Measurements from ENCODE around the gene MXRA7.

Gene MXRA7

DNA sequence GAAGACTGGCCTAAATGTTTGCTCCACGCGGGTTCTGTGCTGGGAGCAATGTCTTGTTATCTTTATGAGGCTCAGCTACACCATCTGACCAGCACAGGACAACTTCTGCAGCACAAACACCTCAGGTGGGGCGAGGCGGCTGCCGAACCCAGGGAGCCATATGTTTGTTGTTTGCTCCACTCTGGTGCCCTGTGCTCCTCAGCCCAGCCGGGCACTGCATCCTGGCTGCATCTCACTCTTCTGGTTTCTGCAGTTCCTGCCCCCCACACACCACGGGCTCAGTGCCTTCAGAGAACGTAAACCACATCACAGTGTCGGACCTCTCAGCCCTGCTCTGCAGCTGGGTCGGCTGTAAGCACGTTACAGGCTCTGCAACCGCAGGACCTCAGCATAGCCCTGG lies 32.4 kb downstream of the MXRA7 start:
- no peak for DNase-seq
- H3K4me1 Mint-ChIP-seq = peaks cover 32% of the 10 kb centered on the region
- no peak overlapping the region for H3K27ac Mint-ChIP-seq
- TF ChIP-seq, protein P1, sequence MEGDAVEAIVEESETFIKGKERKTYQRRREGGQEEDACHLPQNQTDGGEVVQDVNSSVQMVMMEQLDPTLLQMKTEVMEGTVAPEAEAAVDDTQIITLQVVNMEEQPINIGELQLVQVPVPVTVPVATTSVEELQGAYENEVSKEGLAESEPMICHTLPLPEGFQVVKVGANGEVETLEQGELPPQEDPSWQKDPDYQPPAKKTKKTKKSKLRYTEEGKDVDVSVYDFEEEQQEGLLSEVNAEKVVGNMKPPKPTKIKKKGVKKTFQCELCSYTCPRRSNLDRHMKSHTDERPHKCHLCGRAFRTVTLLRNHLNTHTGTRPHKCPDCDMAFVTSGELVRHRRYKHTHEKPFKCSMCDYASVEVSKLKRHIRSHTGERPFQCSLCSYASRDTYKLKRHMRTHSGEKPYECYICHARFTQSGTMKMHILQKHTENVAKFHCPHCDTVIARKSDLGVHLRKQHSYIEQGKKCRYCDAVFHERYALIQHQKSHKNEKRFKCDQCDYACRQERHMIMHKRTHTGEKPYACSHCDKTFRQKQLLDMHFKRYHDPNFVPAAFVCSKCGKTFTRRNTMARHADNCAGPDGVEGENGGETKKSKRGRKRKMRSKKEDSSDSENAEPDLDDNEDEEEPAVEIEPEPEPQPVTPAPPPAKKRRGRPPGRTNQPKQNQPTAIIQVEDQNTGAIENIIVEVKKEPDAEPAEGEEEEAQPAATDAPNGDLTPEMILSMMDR (IDR thresholded peaks at IDR 0.05) = no peak
- H3K36me3 Mint-ChIP-seq (ENCODE audit: low read depth) = no peaks in the 10 kb centered on the region
- no peak overlapping the region for H3K4me3 Mint-ChIP-seq
- H3K27me3 Mint-ChIP-seq (ENCODE audit: low read depth, poor library complexity) = no peaks in the 10 kb centered on the region
- H3K9me3 Mint-ChIP-seq = no peaks in the 10 kb centered on the region

DNA sequence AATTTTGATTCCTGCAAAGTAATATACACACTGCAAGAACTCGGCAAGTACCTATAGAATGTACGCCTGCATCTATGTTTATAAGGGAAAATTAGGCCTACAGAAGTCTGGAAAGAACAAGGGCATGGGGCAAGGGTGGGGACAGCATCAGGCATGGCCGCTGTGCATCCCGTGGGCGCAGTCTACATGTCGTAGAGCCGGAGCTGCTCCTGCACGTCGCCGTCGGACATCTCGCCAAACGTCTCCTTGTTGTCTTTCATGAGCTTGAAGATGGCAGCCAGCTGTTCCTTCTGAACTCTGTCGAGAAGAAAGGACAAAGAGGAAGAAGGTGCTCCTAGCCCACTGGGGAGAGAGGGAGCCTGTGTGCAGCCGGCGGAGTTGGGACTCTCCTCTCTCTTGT lies 33.4 kb downstream of the MXRA7 start:
- no peak for DNase-seq
- no peak overlapping the region for H3K27ac Mint-ChIP-seq
- TF ChIP-seq, protein P1 (IDR thresholded peaks at IDR 0.05) = no peak
- H3K9me3 Mint-ChIP-seq = no peaks in the 10 kb centered on the region
- no peaks in the 10 kb centered on the region for H3K27me3 Mint-ChIP-seq (ENCODE audit: low read depth, poor library complexity)
- no peak overlapping the region for H3K4me3 Mint-ChIP-seq
- H3K4me1 Mint-ChIP-seq = peaks cover 27% of the 10 kb centered on the region
- H3K36me3 Mint-ChIP-seq (ENCODE audit: low read depth) = no peaks in the 10 kb centered on the region

DNA sequence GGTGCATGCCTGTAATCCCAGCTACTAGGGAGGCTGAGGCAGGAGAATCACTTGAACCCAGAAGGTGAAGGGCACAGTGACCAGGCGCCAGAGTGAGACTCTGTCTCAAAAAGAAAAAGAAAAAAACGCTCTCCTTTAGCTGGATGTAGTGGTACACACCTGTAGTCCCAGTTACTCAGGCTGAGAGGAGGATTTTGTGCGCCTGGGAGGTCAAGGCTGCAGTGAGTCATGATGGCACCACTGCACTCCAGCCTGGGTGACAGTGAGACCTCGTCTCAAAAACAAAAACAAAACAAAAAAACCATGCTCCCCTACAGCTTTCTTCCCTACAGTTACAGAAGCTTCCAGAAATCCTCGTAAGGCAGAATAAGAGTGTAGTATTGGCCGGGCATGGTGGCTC lies 34.1 kb downstream of the MXRA7 start:
- no peaks in the 10 kb centered on the region for H3K36me3 Mint-ChIP-seq (ENCODE audit: low read depth)
- TF ChIP-seq, protein P1 (IDR thresholded peaks at IDR 0.05) = no peak
- no peak overlapping the region for H3K4me3 Mint-ChIP-seq
- H3K4me1 Mint-ChIP-seq = peaks cover 27% of the 10 kb centered on the region
- no peaks in the 10 kb centered on the region for H3K9me3 Mint-ChIP-seq
- no peaks in the 10 kb centered on the region for H3K27me3 Mint-ChIP-seq (ENCODE audit: low read depth, poor library complexity)
- DNase-seq = no peak
- H3K27ac Mint-ChIP-seq = no peak overlapping the region

DNA sequence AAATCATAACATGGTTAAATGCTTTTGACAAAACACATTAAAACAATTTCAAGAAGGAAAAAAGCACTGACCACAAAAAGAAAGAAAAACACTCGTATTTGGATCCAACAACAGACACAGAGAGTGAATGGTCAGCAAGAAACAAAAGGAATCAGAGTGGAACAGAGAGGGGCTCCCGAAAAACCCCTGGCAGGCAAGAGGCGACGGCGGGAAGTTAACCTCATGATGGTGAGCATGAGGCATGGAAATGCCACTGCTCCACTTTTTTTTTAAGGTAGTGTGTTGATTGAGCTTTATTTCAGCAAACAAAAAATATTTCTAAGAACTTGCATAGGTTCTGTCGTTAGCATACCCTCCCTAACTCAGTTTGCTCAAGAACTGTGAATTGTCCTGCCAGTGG lies 35.1 kb downstream of the MXRA7 start:
- Mint-ChIP-seq H3K36me3 (ENCODE audit: low read depth) (no peaks in the 10 kb centered on the region), H3K4me1 (peaks cover 27% of the 10 kb centered on the region), H3K4me3 (no peak overlapping the region), H3K9me3 (no peaks in the 10 kb centered on the region), H3K27me3 (ENCODE audit: low read depth, poor library complexity) (no peaks in the 10 kb centered on the region), H3K27ac (no peak overlapping the region)
- TF ChIP-seq, protein P1 (IDR thresholded peaks at IDR 0.05) = no peak
- no peak for DNase-seq

DNA sequence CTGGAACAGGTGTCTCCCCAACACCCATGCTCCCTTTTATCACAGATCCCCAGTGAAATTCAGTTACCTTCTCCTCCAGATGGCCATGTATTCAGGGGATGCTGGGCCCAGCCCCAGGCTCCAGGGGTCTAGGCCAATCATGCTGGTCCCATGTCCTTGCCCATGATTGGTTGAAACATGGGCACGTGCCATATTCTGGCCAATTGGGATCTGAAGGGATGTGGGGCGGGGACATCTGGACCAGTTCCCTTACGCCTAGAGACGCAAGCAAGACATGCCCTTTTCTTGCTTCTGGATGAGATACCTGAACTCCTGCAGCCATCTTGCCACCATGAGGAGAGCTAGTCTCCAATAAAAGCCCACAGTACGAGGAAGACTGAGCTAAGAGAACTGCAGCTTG lies 36.2 kb downstream of the MXRA7 start:
- peaks cover 3% of the 10 kb centered on the region for H3K27me3 Mint-ChIP-seq (ENCODE audit: low read depth, poor library complexity)

DNA sequence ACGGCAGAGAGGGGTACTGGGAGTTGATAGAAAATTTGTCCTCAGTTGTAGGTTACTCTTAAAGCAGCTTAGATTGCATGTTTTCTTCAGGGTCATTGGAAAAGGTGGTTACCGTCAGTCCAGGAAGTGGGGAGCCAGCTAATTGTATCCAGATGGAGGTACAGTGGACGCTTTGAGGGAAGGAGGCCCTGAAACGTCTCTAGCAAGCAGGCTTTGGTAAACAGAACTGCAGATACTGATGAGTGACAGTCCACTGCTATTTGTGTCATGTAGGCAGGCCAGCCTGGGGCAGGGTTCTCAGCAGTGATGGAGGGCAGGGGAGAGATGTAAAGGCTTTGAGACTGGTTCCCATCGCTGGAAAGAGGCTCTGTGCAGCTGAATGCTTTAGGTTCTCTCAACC lies 37.0 kb downstream of the MXRA7 start:
- H3K4me3 Mint-ChIP-seq = peak overlapping the region; percentile 21

More for the DNA sequence above, 36.2 kb downstream of the MXRA7 start:
- TF ChIP-seq, protein P1 (IDR thresholded peaks at IDR 0.05) = no peak
- DNase-seq = no peak
- peaks cover 30% of the 10 kb centered on the region for H3K4me1 Mint-ChIP-seq
- H3K4me3 Mint-ChIP-seq = no peak overlapping the region
- no peaks in the 10 kb centered on the region for H3K36me3 Mint-ChIP-seq (ENCODE audit: low read depth)
- H3K27ac Mint-ChIP-seq = no peak overlapping the region
- no peaks in the 10 kb centered on the region for H3K9me3 Mint-ChIP-seq

More for the DNA sequence above, 37.0 kb downstream of the MXRA7 start:
- peak overlapping the region; percentile 28 for H3K27ac Mint-ChIP-seq
- DNase-seq = no peak
- no peaks in the 10 kb centered on the region for H3K36me3 Mint-ChIP-seq (ENCODE audit: low read depth)
- peaks cover 3% of the 10 kb centered on the region for H3K27me3 Mint-ChIP-seq (ENCODE audit: low read depth, poor library complexity)
- TF ChIP-seq, protein P1 (IDR thresholded peaks at IDR 0.05) = no peak
- H3K4me1 Mint-ChIP-seq = peaks cover 30% of the 10 kb centered on the region
- H3K9me3 Mint-ChIP-seq = no peaks in the 10 kb centered on the region

All from nephron progenitor cell (in vitro differentiated cells).